Endothelial cell of umbilical vein (primary cell): ENCODE results near the gene SOX9. TPM values are rescaled to one million over a fixed set of nuclear protein-coding genes. Genes with fewer than 3 reads are reported as not detected.

Experiments used
- BruUV-seq: library from RNA; stranded (reverse); fragments of 400-500 nt; replicated peaks from 2 replicates; lab custom pipeline; 2021; lab: Mats Ljungman, UMichigan
- CTCF ChIA-PET: fragments of 300-600, 350-600 bp; sonication (Branson Sonifier 250); formaldehyde crosslinking; loops from one replicate; lab custom pipeline; 2021; ENCODE audit warnings: antibody characterized with exemption, inconsistent platforms; lab: Charles Lee
- POLR2A ChIA-PET: fragments of 300-600, 350-600 bp; sonication (Branson Sonifier 250); formaldehyde crosslinking; loops from one replicate; lab custom pipeline; 2021; ENCODE audit warnings: antibody characterized with exemption, inconsistent platforms; lab: Charles Lee
- DNase-seq: peaks from one replicate; pipeline ENCODE4 v3.0.0-alpha.2; 2011; ENCODE audit warnings: low read depth, low spot score
- FAIRE-seq: peaks from 2 replicates; lab custom pipeline; 2011; peaks lifted over from hg19 to GRCh38; lab: Jason Lieb, UNC
- H2AFZ ChIP-seq: 2 replicates; pipeline ENCODE4 v1.6.0; 2012; ENCODE audit warnings: low read depth, low read length, control low read depth, inconsistent platforms
- H3K27ac ChIP-seq: 2 replicates; pipeline ENCODE4 v1.5.1; 2011; ENCODE audit warnings: low read depth, mild to moderate bottlenecking, control low read depth, low read length, moderate library complexity; ENCODE audit not compliant: insufficient read depth
- H3K27me3 ChIP-seq, 2 experiments: 2 replicates each; pipeline versions ENCODE4 v1.6.0 to v1.6.1; 2011; ENCODE audit warnings: low read length in 2 of 2, mixed read lengths in 1 of 2; ENCODE audit not compliant: control insufficient read depth in 2 of 2, insufficient read depth in 2 of 2
- H3K36me3 ChIP-seq, 2 experiments: 2 replicates in 1 of 2; 3 replicates in 1 of 2; pipeline ENCODE4 v1.5.1; 2011; ENCODE audit warnings: low read length in 2 of 2, mild to moderate bottlenecking in 1 of 2, moderate library complexity in 1 of 2; ENCODE audit not compliant: control insufficient read depth in 2 of 2, insufficient read depth in 2 of 2; ENCODE audit errors: extremely low read depth in 1 of 2
- H3K4me1 ChIP-seq: 3 replicates; pipeline ENCODE4 v1.5.1; 2011; ENCODE audit warnings: mild to moderate bottlenecking, low read length; ENCODE audit not compliant: control insufficient read depth, insufficient read depth; ENCODE audit errors: extremely low read depth
- H3K4me2 ChIP-seq: 2 replicates; pipeline ENCODE4 v1.6.1; 2011; ENCODE audit warnings: low read length, control low read depth, mixed read lengths; ENCODE audit not compliant: insufficient read depth
- H3K4me3 ChIP-seq, 3 experiments: fragments of 200-600 bp in 1 of 3; sonication (generic), shearing (Covaris generic) in 1 of 3; replicated peaks in 1 of 3; 2 replicates each; pipeline ENCODE4 v1.5.1; 2011 to 2016; ENCODE audit warnings: control low read depth in 3 of 3, low read length in 3 of 3, mild to moderate bottlenecking in 2 of 3, inconsistent platforms in 1 of 3, low read depth in 1 of 3, moderate library complexity in 1 of 3; ENCODE audit not compliant: insufficient read depth in 1 of 3
- H3K79me2 ChIP-seq: 2 replicates; pipeline ENCODE4 v1.6.0; 2012; ENCODE audit warnings: low read length, inconsistent platforms; ENCODE audit not compliant: control insufficient read depth, insufficient read depth
- H3K9ac ChIP-seq: replicated peaks from 2 replicates; pipeline ENCODE3; 2011; ENCODE audit warnings: low read length, control low read depth; ENCODE audit not compliant: insufficient read depth; ENCODE audit errors: extremely low read depth
- H3K9me1 ChIP-seq: replicated peaks from 3 replicates; pipeline ENCODE4 v1.6.0; 2011; ENCODE audit warnings: mild to moderate bottlenecking, low read length; ENCODE audit not compliant: control insufficient read depth, insufficient read depth; ENCODE audit errors: extremely low read depth
- H3K9me3 ChIP-seq: replicated peaks from 2 replicates; pipeline ENCODE4 v1.5.1; 2012; ENCODE audit warnings: low read length, inconsistent platforms; ENCODE audit not compliant: control insufficient read depth, insufficient read depth
- H4K20me1 ChIP-seq: replicated peaks from 2 replicates; pipeline ENCODE3; 2011; ENCODE audit warnings: mild to moderate bottlenecking, low read length; ENCODE audit not compliant: control insufficient read depth, insufficient read depth; ENCODE audit errors: extremely low read depth
- CTCF ChIP-seq, 2 donors: IDR thresholded peaks; 1 replicate in 1 of 2; 2 replicates in 1 of 2; pipeline ENCODE4 v1.5.1; 2011; ENCODE audit warnings: low read length in 2 of 2, mild to moderate bottlenecking in 2 of 2, moderate library complexity in 2 of 2, control low read depth in 1 of 2, inconsistent platforms in 1 of 2, low read depth in 1 of 2; ENCODE audit not compliant: insufficient read depth in 1 of 2; ENCODE audit errors: extremely low read depth in 1 of 2
- EZH2 ChIP-seq: IDR thresholded peaks from 2 replicates; pipeline ENCODE4 v1.6.1; 2012; ENCODE audit warnings: borderline replicate concordance, low read depth, mild to moderate bottlenecking, moderate library complexity, low read length, inconsistent platforms; ENCODE audit not compliant: severe bottlenecking
- FOS ChIP-seq: IDR thresholded peaks from 2 replicates; pipeline ENCODE4 v1.6.1; 2011; ENCODE audit warnings: mild to moderate bottlenecking, low read length, moderate library complexity, borderline replicate concordance; ENCODE audit not compliant: insufficient read depth
- GATA2 ChIP-seq: IDR thresholded peaks from 2 replicates; pipeline ENCODE4 v1.7.0; 2011; ENCODE audit warnings: low read depth, mild to moderate bottlenecking, moderate library complexity, mixed read lengths, low read length; ENCODE audit not compliant: insufficient read length, insufficient read depth
- JUN ChIP-seq: IDR thresholded peaks from 2 replicates; pipeline ENCODE4 v1.6.1; 2011; ENCODE audit warnings: borderline replicate concordance, low read depth; ENCODE audit not compliant: insufficient read length, insufficient read depth
- MYC ChIP-seq: IDR thresholded peaks from one replicate; pipeline ENCODE4 v1.6.1; 2011; ENCODE audit warnings: mild to moderate bottlenecking, low read depth, low read length
- POLR2A ChIP-seq: IDR thresholded peaks from 2 replicates; pipeline ENCODE4 v1.6.1; 2012; ENCODE audit warnings: low read depth, mild to moderate bottlenecking, control low read depth, low read length
- POLR2AphosphoS5 ChIP-seq: IDR thresholded peaks from 2 replicates; pipeline ENCODE4 v1.6.1; 2012; ENCODE audit warnings: low read depth, mild to moderate bottlenecking, control low read depth, low read length, moderate library complexity; ENCODE audit not compliant: insufficient read depth
- dilution Hi-C: fragments of 300-500 bp; cut with MboI; formaldehyde crosslinking; loops from one replicate; pipeline ENCODE4 v1.15.0; 2019; ENCODE audit warnings: low sequenced_read_pairs; ENCODE audit not compliant: extremely low pct_ligation_motif_present
- intact Hi-C: fragments of 100-400 bp; cut with micrococcal nuclease; formaldehyde crosslinking; loops from one replicate; pipeline ENCODE4 v1.10.0; 2022
- polyA plus RNA-seq, 4 experiments: library from polyadenylated mRNA; depleted of rRNA in 3 of 4; stranded (reverse) in 3 of 4; unstranded in 1 of 4; fragments of >200 nt; gene quantifications; 2 replicates each; pipeline versions ENCODE4 v1.2.1 to v1.2.3, GENCODE V29; 2011 to 2012; ENCODE audit warnings: missing spikeins in 1 of 4
- total RNA-seq: library from RNA; stranded (reverse); gene quantifications from 2 replicates; pipeline ENCODE4 v1.2.3, GENCODE V29; 2021
- TF ChIP-seq, protein P1 (sequence below): IDR thresholded peaks from 2 replicates; pipeline ENCODE4 v1.6.1; 2011; ENCODE audit not compliant: insufficient read depth, insufficient read length

The SOX9 gene
- total and polyA plus RNA-seq, 2 donors (not counting 3 experiments of a cell fraction or from before 2014, with no cell fraction given) = not detected

DNA sequence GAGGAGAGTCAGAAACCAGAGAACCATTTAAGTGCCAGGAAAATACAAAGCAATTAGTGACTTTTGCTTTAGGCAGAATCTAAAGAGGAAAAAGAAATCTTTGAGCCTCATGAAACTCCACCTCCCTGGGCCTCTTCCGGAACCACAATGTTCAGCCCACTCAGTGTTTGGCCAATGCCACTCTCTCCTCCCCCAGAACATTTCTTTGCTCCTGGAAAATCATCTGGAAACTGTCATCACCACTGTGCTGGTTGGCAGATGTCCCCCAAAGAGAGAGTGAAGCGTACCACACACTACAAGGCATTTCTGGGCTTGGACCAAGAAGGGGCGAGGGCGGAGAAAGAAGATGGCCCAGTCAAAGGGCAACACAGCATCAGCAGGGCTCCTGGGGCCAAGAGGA lies 7.1 kb upstream of the SOX9 start:
- CTCF ChIA-PET = no interaction called here
- FAIRE-seq = no peak

More for the DNA sequence above, 7.1 kb upstream of the SOX9 start:
- intact Hi-C loops (no loop called here), dilution Hi-C loops (no loop called here)
- Histone ChIP-seq H3K4me1 (no peaks in the 10 kb centered on the region), H3K27ac (no peak overlapping the region), H3K36me3 (no peaks in the 10 kb centered on the region), H3K9ac (no peak overlapping the region), H4K20me1 (no peaks in the 10 kb centered on the region), H3K4me3 (no peak overlapping the region), H3K9me1 (no peaks in the 10 kb centered on the region), H2AFZ (no peak overlapping the region), H3K79me2 (no peaks in the 10 kb centered on the region), H3K4me2 (no peak overlapping the region), H3K9me3 (no peaks in the 10 kb centered on the region), H3K27me3 (peaks cover 25 to 36% of the 10 kb centered on the region in 2 experiments)
- DNase-seq = no peak
- POLR2A ChIA-PET = no interaction called here
- TF ChIP-seq MYC (no peak), CTCF (IDR thresholded peaks at IDR 0.05; ENCODE audit: extremely low read depth in 1 of 2, insufficient read depth in 1 of 2, low read depth in 1 of 2, low read length in 2 of 2) (no peak), JUN (no peak), POLR2A (no peak), GATA2 (no peak), POLR2AphosphoS5 (no peak), FOS (no peak), EZH2 (no peak)
- TF ChIP-seq, protein P1, sequence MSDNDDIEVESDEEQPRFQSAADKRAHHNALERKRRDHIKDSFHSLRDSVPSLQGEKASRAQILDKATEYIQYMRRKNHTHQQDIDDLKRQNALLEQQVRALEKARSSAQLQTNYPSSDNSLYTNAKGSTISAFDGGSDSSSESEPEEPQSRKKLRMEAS = no peak
- BruUV-seq = no TSS peak
